Kidney (tissue), 14 donors: Measurements from ENCODE around the gene DHRS3. TPM values are rescaled to one million over a fixed set of nuclear protein-coding genes. Genes with fewer than 3 reads are reported as not detected.
A peak's percentile ranks its signal among the peaks of the same experiment; 100 is the strongest.

Experiments
- DNase-seq, 5 donors: peaks; one replicate each; pipeline ENCODE4 v3.0.0-alpha.2; 2013 to 2020
- FAIRE-seq: peaks from 2 replicates; lab custom pipeline; 2012; peaks lifted over from hg19 to GRCh38; lab: Jason Lieb, UNC
- H3K27ac ChIP-seq, 2 donors: one replicate each; pipeline ENCODE4 v1.7.0; 2013; ENCODE audit warnings: low read depth in 2 of 2, low read length in 2 of 2, inconsistent platforms in 1 of 2
- H3K27me3 ChIP-seq: one replicate; pipeline ENCODE4 v1.7.1; 2013; ENCODE audit warnings: low read length, inconsistent platforms; ENCODE audit not compliant: control insufficient read depth, insufficient read depth
- H3K36me3 ChIP-seq, 3 donors: one replicate each; pipeline versions ENCODE4 v1.7.0 to v1.7.1; 2013; ENCODE audit warnings: low read length in 3 of 3, control low read depth in 1 of 3, inconsistent platforms in 1 of 3; ENCODE audit not compliant: insufficient read depth in 3 of 3, control insufficient read depth in 2 of 3
- H3K4me1 ChIP-seq, 3 donors: one replicate each; pipeline versions ENCODE4 v1.7.0 to v1.7.1; 2013; ENCODE audit warnings: low read length in 3 of 3, inconsistent platforms in 1 of 3, low read depth in 1 of 3; ENCODE audit not compliant: control insufficient read depth in 2 of 3, insufficient read depth in 2 of 3
- H3K4me3 ChIP-seq, 3 donors: one replicate each; pipeline versions ENCODE4 v1.7.0 to v1.8.1; 2013; ENCODE audit warnings: low read length in 3 of 3, control low read depth in 1 of 3, inconsistent platforms in 1 of 3
- H3K9ac ChIP-seq, 3 donors: one replicate each; pipeline versions ENCODE4 v1.7.0 to v1.7.1; 2013; ENCODE audit warnings: low read length in 3 of 3, control low read depth in 1 of 3, inconsistent platforms in 1 of 3
- H3K9me3 ChIP-seq, 3 donors: one replicate each; pipeline versions ENCODE4 v1.7.0 to v1.7.1; 2013; ENCODE audit warnings: low read length in 3 of 3, control low read depth in 1 of 3, inconsistent platforms in 1 of 3; ENCODE audit not compliant: control insufficient read depth in 2 of 3, insufficient read depth in 1 of 3
- CTCF ChIP-seq: IDR thresholded peaks from 3 replicates; pipeline ENCODE4 v1.5.1; 2012; ENCODE audit warnings: mild to moderate bottlenecking, moderate library complexity, borderline replicate concordance; ENCODE audit not compliant: insufficient read depth; ENCODE audit errors: extremely low read depth
- intact Hi-C: fragments of 100-400 bp; cut with DNase I; formaldehyde crosslinking; loops from one replicate; pipeline ENCODE4 v1.11.1; 2022
- polyA plus RNA-seq: library from polyadenylated mRNA; stranded (reverse); fragments of 350-450 nt; fragmentation: Illumina TruSeq; extraction: RNeasy Lipid Tissue Mini Kit (QIAGEN cat#74804); gene quantifications from one replicate; pipeline ENCODE4 v1.2.3, GENCODE V29; 2014; ENCODE audit warnings: low read depth, low replicate concordance; ENCODE audit not compliant: insufficient read depth
- total RNA-seq: library from RNA; stranded (reverse); fragmentation: NEBNext Ultra II Directional; extraction: Animal tissue kit (Norgen Biotek cat#: 25700); gene quantifications from one replicate; pipeline ENCODE4 v1.2.1, GENCODE V29; 2021
- donor health status: control.
- donor health status: control.
- donor health status: control.
- donor health status: control.
- donor health status: control.
- donor health status: DM: yes; HTN: yes; CAD: no.
- donor health status: Normal renal cell carcinoma (clear cell type).

Gene DHRS3
- total and polyA plus RNA-seq, 2 donors from 2014 or later: 44.8 to 97.1 TPM

DNA sequence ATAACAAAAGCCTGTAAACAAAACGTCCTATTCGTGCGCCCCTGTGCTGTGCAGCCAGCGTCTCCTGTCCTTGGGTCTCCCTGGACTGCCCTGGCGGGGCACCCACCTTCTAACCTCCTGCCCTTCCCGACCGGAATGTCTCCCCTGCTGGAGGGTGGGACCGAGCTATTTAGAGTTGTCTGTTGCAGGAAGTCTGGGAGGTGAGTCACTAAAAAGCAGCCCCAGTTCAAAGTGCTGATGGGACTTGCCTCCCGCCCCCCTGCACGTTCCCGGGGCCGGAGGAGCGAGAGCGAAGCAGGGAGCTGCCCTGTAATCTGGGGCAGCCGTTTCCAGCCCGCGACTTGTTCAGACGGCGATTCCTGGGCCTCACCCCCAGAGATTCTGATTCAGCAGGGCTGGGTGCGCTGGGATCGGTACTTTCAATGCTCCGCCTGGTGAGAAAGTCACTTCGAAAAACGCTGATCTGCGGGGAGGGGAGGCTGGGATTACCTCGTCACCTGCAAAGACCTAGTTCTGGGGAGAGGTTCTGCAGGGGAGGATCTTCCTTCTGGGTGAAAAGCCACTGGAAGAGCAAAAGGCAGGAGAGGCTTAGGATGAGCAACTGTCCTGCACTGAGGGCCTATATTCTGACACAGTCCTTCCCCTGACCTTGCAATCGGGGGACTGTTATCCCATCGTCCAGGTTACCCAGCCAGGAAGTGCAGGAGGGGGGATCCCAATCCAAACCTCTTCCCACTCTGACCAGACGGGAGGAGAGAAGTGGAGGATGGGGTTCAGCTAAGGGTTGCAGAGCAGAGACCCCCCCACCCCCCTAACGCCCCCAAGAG is 1.2 kb upstream of the DHRS3 start:
- peak overlapping the region; percentile 68 to 97 (median 86) for H3K9ac ChIP-seq
- no peak for TF ChIP-seq CTCF
- H3K4me1 ChIP-seq: peaks cover 4 to 37% (median 19%) of the 10 kb centered on the region in 3 donors
- H3K4me3 ChIP-seq: peak overlapping the region; percentile 68 to 95 (median 84)
- no peaks in the 10 kb centered on the region for H3K27me3 ChIP-seq
- no peaks in the 10 kb centered on the region for H3K9me3 ChIP-seq
- DNase-seq (peak in 4 of 5 donors; percentile 60 to 92 (median 78)), FAIRE-seq (no peak)
- intact Hi-C loops: no loop called here
- peaks cover 0 to under 1% (median 0%) of the 10 kb centered on the region in 3 donors for H3K36me3 ChIP-seq
- peak overlapping the region; percentile 95 to 98 for H3K27ac ChIP-seq

GRCh38 chr1:12618661-12618964 is 603 bp upstream of the DHRS3 start:
- Histone ChIP-seq H3K9me3 (no peaks in the 10 kb centered on the region), H3K36me3 (peaks cover 0 to 3% (median 0%) of the 10 kb centered on the region in 3 donors), H3K27ac (peak overlapping the region; percentile 95 to 98), H3K4me1 (peaks cover 4 to 37% (median 19%) of the 10 kb centered on the region in 3 donors), H3K4me3 (peak overlapping the region; percentile 68 to 95 (median 84)), H3K27me3 (no peaks in the 10 kb centered on the region), H3K9ac (peak overlapping the region; percentile 68 to 97 (median 86))
- intact Hi-C loops: no loop called here
- FAIRE-seq (no peak), DNase-seq (peak in 1 of 5 donors; percentile 72)
- no peak for TF ChIP-seq CTCF

- Histone ChIP-seq H3K4me1 (peaks cover 4 to 34% (median 15%) of the 10 kb centered on the region in 3 donors), H3K27me3 (no peaks in the 10 kb centered on the region), H3K27ac (peak overlapping the region; percentile 95 to 98), H3K9me3 (no peaks in the 10 kb centered on the region), H3K4me3 (peak overlapping the region; percentile 68 to 95 (median 84)), H3K9ac (peak overlapping the region; percentile 68 to 97 (median 75)), H3K36me3 (peaks cover 0 to 11% (median 2%) of the 10 kb centered on the region in 3 donors)
- DNase-seq: no peak
- no peak for TF ChIP-seq CTCF
- no peak for FAIRE-seq
- intact Hi-C loops: no loop called here
These were observed 504 bp downstream of the DHRS3 start for GRCh38 chr1:12617511-12617900.
